B cell (primary cell): ENCODE measurements around the gene TCF12.

ENCODE experiments used
- CTCF ChIP-seq: fragments of 200-600 bp; IDR thresholded peaks from one replicate; pipeline ENCODE4 v1.8.0; 2022; ENCODE audit warnings: antibody characterized with exemption, mild to moderate bottlenecking
- EZH2 ChIP-seq: IDR thresholded peaks from 2 replicates; pipeline ENCODE4 v1.6.1; 2012; ENCODE audit warnings: borderline replicate concordance, low read depth, mild to moderate bottlenecking, moderate library complexity, low read length; ENCODE audit not compliant: insufficient read depth, poor library complexity, severe bottlenecking

GRCh38 chr15:57084192-57084591, 165.7 kb downstream of the TCF12 start:
- no peak for TF ChIP-seq CTCF
- no peak for TF ChIP-seq EZH2
